OCI-LY3 (cell line): Measurements from ENCODE around the gene POLR2E.

Experiments
- EZH2phosphoT487 ChIP-seq: fragments of 200-600 bp; shearing (Covaris generic); IDR thresholded peaks from 2 replicates; pipeline ENCODE4 v1.6.1; 2018; ENCODE audit warnings: antibody characterized with exemption, mixed run types, low read depth
- TF ChIP-seq, protein P1 (sequence below): fragments of 200-600, 300-600 bp; sonication (generic); IDR thresholded peaks from 2 replicates; pipeline ENCODE4 v1.5.1; 2014; ENCODE audit warnings: antibody characterized with exemption, low read length, low read depth

DNA sequence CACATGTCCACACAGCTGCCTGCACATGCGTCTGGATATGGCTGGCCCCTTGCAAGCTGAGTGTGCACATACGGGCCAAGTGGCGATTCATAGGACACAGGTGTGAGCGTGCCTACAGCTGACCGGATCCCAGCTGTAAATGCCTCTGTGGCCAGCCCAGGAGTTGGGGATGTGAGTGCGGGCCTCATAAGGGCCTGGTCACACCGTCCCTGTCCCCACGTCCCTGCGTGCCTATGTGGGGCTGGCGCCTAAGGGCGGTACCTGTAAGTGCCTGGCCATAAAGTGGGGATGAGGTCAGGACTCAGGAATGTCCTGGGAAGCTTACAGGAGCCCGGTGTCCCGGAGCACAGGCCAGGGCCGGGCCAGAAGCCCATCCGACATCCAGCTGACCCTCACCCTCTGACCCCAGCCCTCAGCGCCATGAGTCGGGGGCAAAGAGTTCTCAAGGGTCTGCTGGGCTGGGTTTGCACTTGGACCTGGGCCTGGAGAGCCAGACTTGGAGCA lies 29.5 kb downstream of the POLR2E start:
- TF ChIP-seq, protein P1, sequence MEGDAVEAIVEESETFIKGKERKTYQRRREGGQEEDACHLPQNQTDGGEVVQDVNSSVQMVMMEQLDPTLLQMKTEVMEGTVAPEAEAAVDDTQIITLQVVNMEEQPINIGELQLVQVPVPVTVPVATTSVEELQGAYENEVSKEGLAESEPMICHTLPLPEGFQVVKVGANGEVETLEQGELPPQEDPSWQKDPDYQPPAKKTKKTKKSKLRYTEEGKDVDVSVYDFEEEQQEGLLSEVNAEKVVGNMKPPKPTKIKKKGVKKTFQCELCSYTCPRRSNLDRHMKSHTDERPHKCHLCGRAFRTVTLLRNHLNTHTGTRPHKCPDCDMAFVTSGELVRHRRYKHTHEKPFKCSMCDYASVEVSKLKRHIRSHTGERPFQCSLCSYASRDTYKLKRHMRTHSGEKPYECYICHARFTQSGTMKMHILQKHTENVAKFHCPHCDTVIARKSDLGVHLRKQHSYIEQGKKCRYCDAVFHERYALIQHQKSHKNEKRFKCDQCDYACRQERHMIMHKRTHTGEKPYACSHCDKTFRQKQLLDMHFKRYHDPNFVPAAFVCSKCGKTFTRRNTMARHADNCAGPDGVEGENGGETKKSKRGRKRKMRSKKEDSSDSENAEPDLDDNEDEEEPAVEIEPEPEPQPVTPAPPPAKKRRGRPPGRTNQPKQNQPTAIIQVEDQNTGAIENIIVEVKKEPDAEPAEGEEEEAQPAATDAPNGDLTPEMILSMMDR = no peak
- TF ChIP-seq EZH2phosphoT487 = no peak
